K562 (cell line): ENCODE data around the gene PPP1R10. TPM values are rescaled to one million over a fixed set of nuclear protein-coding genes. Genes with fewer than 3 reads are reported as not detected.
A peak's percentile ranks its signal among the peaks of the same experiment; 100 is the strongest.

Source experiments
- ATAC-seq: fragments of 200-7000 bp; cut with Tn5 transposase; 3 replicates; pipeline ENCODE4 v1.9.1; 2020; ENCODE audit warnings: moderate library complexity
- BruUV-seq: library from RNA; stranded (reverse); fragments of 400-500 nt; replicated peaks from 2 replicates; lab custom pipeline; 2021; lab: Mats Ljungman, UMichigan
- CTCF ChIA-PET: fragments of 300-600 bp; formaldehyde crosslinking; extraction: SDS; loops from one replicate; lab custom pipeline; 2021; ENCODE audit warnings: low intra/inter-chr PET ratio; lab: Yijun Ruan, JAX
- POLR2A ChIA-PET: fragments of 300-600, 350-650 bp; sonication (Branson Sonifier 250); formaldehyde crosslinking; extraction: SDS; loops from one replicate; lab custom pipeline; 2021; ENCODE audit warnings: antibody characterized with exemption, inconsistent platforms; lab: Yijun Ruan, JAX
- DNase-seq, 4 experiments: peaks; one replicate each; pipeline versions ENCODE4 v3.0.0 to v3.0.0-alpha.2; 2011 to 2018; ENCODE audit warnings: low spot score in 3 of 4, mixed read lengths in 3 of 4; ENCODE audit errors: extremely low read depth in 1 of 4
- FAIRE-seq: peaks from 2 replicates; lab custom pipeline; 2011; peaks lifted over from hg19 to GRCh38; lab: Jason Lieb, UNC
- H2AFZ ChIP-seq: 2 replicates; pipeline ENCODE4 v1.6.0; 2011; ENCODE audit warnings: low read depth, low read length, control low read depth, inconsistent platforms
- H3K27ac ChIP-seq: fragments of 200-600 bp; 3 replicates; pipeline ENCODE4 v1.8.0; 2011; ENCODE audit warnings: low read depth, mild to moderate bottlenecking, control low read depth, inconsistent platforms, low read length, moderate library complexity, mixed read lengths; ENCODE audit errors: extremely low read depth
- H3K27me3 ChIP-seq, 2 experiments: fragments of 300-600 bp in 1 of 2; 2 replicates in 1 of 2; 3 replicates in 1 of 2; pipeline versions ENCODE4 v1.6.0 to v1.8.0; 2011; ENCODE audit warnings: inconsistent platforms in 2 of 2, low read length in 2 of 2, mild to moderate bottlenecking in 1 of 2, mixed read lengths in 1 of 2, moderate library complexity in 1 of 2; ENCODE audit not compliant: control insufficient read depth in 2 of 2, insufficient read depth in 2 of 2
- H3K36me3 ChIP-seq: fragments of 300-600 bp; 3 replicates; pipeline ENCODE4 v1.8.0; 2011; ENCODE audit warnings: mild to moderate bottlenecking, low read length, inconsistent platforms; ENCODE audit not compliant: control insufficient read depth, insufficient read depth
- H3K4me1 ChIP-seq, 2 experiments: fragments of 200-600 bp in 1 of 2; replicated peaks in 1 of 2; 2 replicates in 1 of 2; 3 replicates in 1 of 2; pipeline versions ENCODE4 v1.5.1 to v1.8.0; 2011; ENCODE audit warnings: inconsistent platforms in 2 of 2, low read length in 2 of 2, mild to moderate bottlenecking in 1 of 2, mixed read lengths in 1 of 2, moderate library complexity in 1 of 2; ENCODE audit not compliant: control insufficient read depth in 2 of 2, insufficient read depth in 2 of 2
- H3K4me2 ChIP-seq: 2 replicates; pipeline ENCODE4 v1.6.1; 2011; ENCODE audit warnings: low read length, control low read depth, inconsistent platforms, mixed read lengths; ENCODE audit not compliant: insufficient read depth
- H3K4me3 ChIP-seq: fragments of 200-600 bp; sonication (generic), shearing (Covaris generic); 2 replicates; pipeline ENCODE4 v1.5.1; 2016; ENCODE audit warnings: control low read depth, inconsistent platforms
- H3K79me2 ChIP-seq: fragments of 200-600 bp; 3 replicates; pipeline ENCODE4 v1.8.0; 2011; ENCODE audit warnings: low read length, inconsistent platforms; ENCODE audit not compliant: control insufficient read depth, insufficient read depth
- H3K9ac ChIP-seq, 2 experiments: 2 replicates each; pipeline versions ENCODE4 v1.6.0 to v1.6.1; 2011; ENCODE audit warnings: low read depth in 2 of 2, low read length in 2 of 2, control low read depth in 1 of 2, inconsistent platforms in 1 of 2, mild to moderate bottlenecking in 1 of 2, mixed read lengths in 1 of 2; ENCODE audit not compliant: insufficient read depth in 1 of 2
- H3K9me1 ChIP-seq: one replicate; pipeline ENCODE4 v1.6.0; 2011; ENCODE audit warnings: inconsistent platforms, mild to moderate bottlenecking, low read length, moderate library complexity; ENCODE audit not compliant: control insufficient read depth, insufficient read depth
- H3K9me3 ChIP-seq: replicated peaks from 2 replicates; pipeline ENCODE4 v1.5.1; 2011; ENCODE audit warnings: low read depth, low read length, inconsistent platforms; ENCODE audit not compliant: control insufficient read depth, insufficient read depth
- H4K20me1 ChIP-seq: replicated peaks from 2 replicates; pipeline ENCODE4 v1.6.1; 2011; ENCODE audit warnings: low read length, inconsistent platforms, mixed read lengths; ENCODE audit not compliant: control insufficient read depth, insufficient read depth
- CHAMP1 ChIP-seq: fragments of 450-650 bp; IDR thresholded peaks from 2 replicates; pipeline ENCODE4 v1.6.1; 2016; ENCODE audit warnings: mild to moderate bottlenecking
- CREB1 ChIP-seq, 2 experiments: sonication (generic) in 1 of 2; formaldehyde crosslinking in 1 of 2; IDR thresholded peaks; 2 replicates each; pipeline versions ENCODE4 v1.6.1 to v1.8.0; 2012 to 2022; ENCODE audit warnings: inconsistent platforms in 1 of 2, mild to moderate bottlenecking in 1 of 2, missing genetic modification reagents in 1 of 2, moderate library complexity in 1 of 2
- EP400 ChIP-seq: fragments of 450-650 bp; IDR thresholded peaks from 2 replicates; pipeline ENCODE4 v1.6.1; 2017; ENCODE audit warnings: antibody characterized with exemption, mild to moderate bottlenecking, moderate library complexity
- FOXA3 ChIP-seq, 2 experiments: fragments of 450-650 bp in 1 of 2; sonication (generic) in 1 of 2; formaldehyde crosslinking; IDR thresholded peaks in 1 of 2; conservative IDR thresholded peaks in 1 of 2; 2 replicates each; pipeline versions ENCODE4 v1.4.0 to v1.8.0; 2020 to 2022; ENCODE audit warnings: mild to moderate bottlenecking in 2 of 2, missing genetic modification reagents in 1 of 2
- HNRNPUL1 ChIP-seq: fragments of 200-400 bp; formaldehyde crosslinking; IDR thresholded peaks from 2 replicates; pipeline ENCODE4 v1.6.1; 2017; ENCODE audit warnings: low read length
- MAZ ChIP-seq, 2 experiments: fragments of 450-650 bp in 1 of 2; sonication (generic) in 1 of 2; formaldehyde crosslinking; IDR thresholded peaks in 1 of 2; conservative IDR thresholded peaks in 1 of 2; 2 replicates each; pipeline versions ENCODE4 v1.4.0 to v1.5.0; 2020; ENCODE audit warnings: mild to moderate bottlenecking in 1 of 2, missing genetic modification reagents in 1 of 2
- MEIS2 ChIP-seq: fragments of 450-650 bp; IDR thresholded peaks from 2 replicates; pipeline ENCODE4 v1.6.1; 2014; ENCODE audit warnings: mild to moderate bottlenecking; ENCODE audit not compliant: partially characterized antibody
- MIER1 ChIP-seq: fragments of 450-650 bp; IDR thresholded peaks from 2 replicates; pipeline ENCODE4 v1.6.1; 2016; ENCODE audit warnings: antibody characterized with exemption, mild to moderate bottlenecking, low read depth
- POLR2A ChIP-seq: fragments of 450-650 bp; conservative IDR thresholded peaks from 2 replicates; pipeline ENCODE4 v1.6.1; 2016
- POLR2AphosphoS5 ChIP-seq: IDR thresholded peaks from 2 replicates; pipeline ENCODE4 v1.6.1; 2011; ENCODE audit warnings: mild to moderate bottlenecking, low read depth, low read length, moderate library complexity; ENCODE audit not compliant: control insufficient read depth, insufficient read depth
- SMAD3 ChIP-seq: fragments of 450-650 bp; formaldehyde crosslinking; conservative IDR thresholded peaks from 2 replicates; pipeline ENCODE4 v1.4.0; 2020; ENCODE audit warnings: mild to moderate bottlenecking
- SMARCA4 ChIP-seq: fragments of 450-650 bp; IDR thresholded peaks from 2 replicates; pipeline ENCODE4 v1.6.1; 2016
- SOX6 ChIP-seq: fragments of 450-650 bp; IDR thresholded peaks from 2 replicates; pipeline ENCODE4 v1.6.1; 2014; ENCODE audit warnings: mild to moderate bottlenecking
- SRSF1 ChIP-seq: fragments of 200-400 bp; formaldehyde crosslinking; IDR thresholded peaks from 2 replicates; pipeline ENCODE4 v1.6.1; 2017; ENCODE audit warnings: mild to moderate bottlenecking, low read depth, low read length, moderate library complexity
- ZNF24 ChIP-seq: fragments of 450-650 bp; IDR thresholded peaks from 2 replicates; pipeline ENCODE4 v1.6.1; 2016
- ZNF253 ChIP-seq: fragments of 250-450 bp; sonication (Bioruptor Pico); conservative IDR thresholded peaks from 2 replicates; pipeline ENCODE4 v1.6.1; 2021; ENCODE audit warnings: mild to moderate bottlenecking
- ZNF347 ChIP-seq: fragments of 450-650 bp; formaldehyde crosslinking; IDR thresholded peaks from 2 replicates; pipeline ENCODE4 v1.4.0; 2020; ENCODE audit warnings: low read depth, mild to moderate bottlenecking, moderate library complexity
- WGBS: fragments of 100-300 bp; shearing (Covaris generic); methylation state at CpG from one replicate; pipeline ENCODE4 v1.1.6; 2016; ENCODE audit warnings: low coverage, mixed read lengths; ENCODE audit not compliant: insufficient coverage; ENCODE audit errors: missing lambda C conversion rate; 5-methylcytosine and 5-hydroxymethylcytosine counted together
- in situ Hi-C: fragments of 300-500 bp; cut with MboI; formaldehyde crosslinking; loops from 4 replicates; pipeline ENCODE4 v1.15.0; 2018; ENCODE audit warnings: inconsistent platforms, mixed read lengths
- intact Hi-C: fragments of 100-400 bp; cut with micrococcal nuclease; formaldehyde crosslinking; loops from 2 replicates; pipeline ENCODE4 v1.14.2; 2022
- polyA plus RNA-seq, 8 experiments: library from polyadenylated mRNA; depleted of rRNA in 4 of 8; stranded (reverse) in 5 of 8; unstranded in 3 of 8; fragments of >200 nt; fragmentation: Nextera tagmentation in 2 of 8; fragmentation: Illumina TruSeq in 1 of 8; extraction: Ambion mirVana in 2 of 8; extraction: Trizol in 1 of 8; gene quantifications; 2 replicates each; pipeline versions ENCODE4 v1.2.1 to v1.2.3, GENCODE V29; 2011 to 2014; ENCODE audit warnings: inconsistent platforms in 1 of 8, missing spikeins in 1 of 8
- total RNA-seq, 7 experiments: library from RNA; depleted of rRNA in 6 of 7; stranded (reverse); fragments of >200 nt in 6 of 7; fragmentation: Illumina TruSeq in 2 of 7; extraction: Trizol in 2 of 7; gene quantifications; 2 replicates each; pipeline versions ENCODE4 v1.2.1 to v1.2.3, GENCODE V29; 2011 to 2021; ENCODE audit warnings: low replicate concordance in 1 of 7

Gene PPP1R10
- total and polyA plus RNA-seq, 9 of the 15 experiments (the other 6 are each of a cell fraction or from before 2014, with no cell fraction given), result 14.1 to 65.5 (median 32.6) TPM

DNA sequence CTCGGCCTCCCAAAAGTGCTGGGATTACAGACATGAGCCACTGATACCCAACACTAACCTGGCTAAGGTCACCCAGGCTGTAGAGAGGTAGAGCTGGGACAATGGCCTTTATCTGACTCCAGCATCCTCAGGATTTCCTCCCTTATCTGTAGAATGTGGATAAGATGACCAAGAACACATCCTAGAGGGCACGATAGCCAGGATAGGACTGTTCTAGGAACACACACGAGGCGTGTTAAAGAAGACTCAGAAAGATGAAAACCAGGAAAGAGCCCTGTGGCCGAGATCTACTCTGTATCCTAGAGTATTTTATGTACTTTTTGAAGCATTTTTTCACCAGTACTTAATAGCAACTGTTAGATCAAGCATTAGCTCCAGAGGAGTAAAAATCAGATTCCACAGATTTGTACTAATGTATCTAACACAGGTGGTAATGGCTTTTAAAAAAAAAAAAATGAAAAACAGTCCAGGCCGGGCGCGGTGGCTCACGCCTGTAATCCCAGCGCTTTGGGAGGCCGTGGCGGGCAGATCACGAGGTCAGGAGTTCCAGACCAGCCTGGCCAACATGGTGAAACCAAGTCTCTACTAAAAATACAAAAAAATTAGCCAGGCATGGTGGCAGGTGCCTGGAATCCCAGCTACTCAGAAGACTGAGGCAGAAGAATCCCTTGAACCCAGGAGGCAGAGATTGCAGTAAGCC lies 17.3 kb downstream of the PPP1R10 start (continued):
- TF ChIP-seq ZNF24 (no peak), SOX6 (peak; percentile 42; the same call in 1 of the 2 replicates), SRSF1 (no peak), POLR2AphosphoS5 (peak; percentile 8; the same call in 1 of the 2 replicates), CHAMP1 (no peak)

DNA sequence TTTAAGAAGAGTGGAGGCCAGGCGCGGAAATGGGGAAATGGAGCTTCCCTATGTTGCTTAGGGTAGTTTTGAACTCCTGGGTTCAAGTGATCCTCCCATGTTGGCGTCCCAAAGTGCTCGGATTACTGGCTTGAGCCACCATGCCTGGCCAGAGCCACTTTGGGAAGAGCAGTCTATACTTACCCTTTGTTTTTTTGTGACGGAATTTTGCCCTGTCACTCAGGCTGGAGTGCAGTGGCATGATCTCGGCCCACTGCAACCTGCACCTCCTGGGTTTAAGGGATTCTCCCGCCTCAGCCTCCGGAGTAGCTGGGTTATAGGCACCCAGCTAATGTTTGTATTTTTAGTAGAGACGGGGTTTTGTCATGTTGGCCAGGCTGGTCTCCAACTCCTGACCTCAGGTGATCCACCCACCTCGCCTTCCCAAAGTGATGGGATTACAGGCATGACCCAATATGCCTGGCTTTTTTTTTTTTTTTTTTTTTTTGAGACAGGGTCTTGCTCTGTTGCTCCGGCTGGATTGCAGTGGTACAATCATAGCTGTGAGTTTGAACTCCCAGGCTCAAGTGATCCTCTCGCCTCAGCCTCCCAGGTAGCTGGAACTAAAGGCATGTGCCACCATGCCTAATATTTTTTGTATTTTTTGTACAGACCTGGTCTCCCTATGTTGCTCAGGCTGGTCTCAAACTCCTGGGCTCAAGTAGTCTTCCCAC lies 18.0 kb downstream of the PPP1R10 start:
- intact Hi-C loops, result no loop called here
- peak; percentile 6 for ATAC-seq
- Histone ChIP-seq H3K9me1 (no peaks in the 10 kb centered on the region), H4K20me1 (peaks cover 7% of the 10 kb centered on the region; the same call in 1 of the 2 replicates), H3K79me2 (no peaks in the 10 kb centered on the region; the same call in 2 of the 3 replicates), H3K4me3 (no peak overlapping the region), H3K9ac (no peak overlapping the region; a peak in 1 of 4 replicates), H3K27ac (no peak overlapping the region), H3K27me3 (no peaks in the 10 kb centered on the region), H3K36me3 (peaks cover 70% of the 10 kb centered on the region), H3K9me3 (no peaks in the 10 kb centered on the region), H3K4me1 (peaks cover 4 to 11% of the 10 kb centered on the region in 2 experiments; a peak in 4 of 5 replicates), H2AFZ (no peak overlapping the region), H3K4me2 (no peak overlapping the region)
- ChIA-PET POLR2A (interaction anchor here (0.9 to 13.5 kb wide), 10 partner anchors 8 to 118 kb away, joined by 4 to 310 read pairs (median 12); partner anchors contain the start of genes ABCF1, MDC1 and MRPS18B), CTCF (no interaction called here)
- no TSS peak for BruUV-seq
- WGBS, result 84% methylated on average over 12 of the region's 12 CpGs
- in situ Hi-C loops, result loop anchor here (5.0 kb wide), 1 partner anchor 107 kb away; no protein-coding TSS in a partner anchor
- DNase-seq, result no peak
- no peak for FAIRE-seq
- TF ChIP-seq CREB1 (IDR thresholded peaks at IDR 0.05), result no peak
- TF ChIP-seq CREB1 (CRISPR knock-in tag; IDR thresholded peaks at IDR 0.05), result no peak
- TF ChIP-seq HNRNPUL1, result no peak
- no peak for TF ChIP-seq SMAD3 (CRISPR knock-in tag)
- no peak for TF ChIP-seq FOXA3 (CRISPR knock-in tag; conservative IDR thresholded peaks at IDR 0.05 in 1 of 2, IDR thresholded peaks at IDR 0.05 in 1 of 2)
- no peak for TF ChIP-seq ZNF347 (CRISPR knock-in tag)
- TF ChIP-seq MEIS2, result no peak
- no peak for TF ChIP-seq EP400
- TF ChIP-seq MIER1, result no peak
- TF ChIP-seq MAZ (CRISPR knock-in tag; conservative IDR thresholded peaks at IDR 0.05 in 1 of 2, IDR thresholded peaks at IDR 0.05 in 1 of 2), result no peak
- TF ChIP-seq POLR2A, result peak; percentile 56
- TF ChIP-seq ZNF253 (CRISPR knock-in tag), result no peak
- TF ChIP-seq SMARCA4, result no peak
